ENCODE results near the gene PBOV1. TPM values are rescaled to one million over a fixed set of nuclear protein-coding genes. Genes with fewer than 3 reads are reported as not detected.

The PBOV1 gene
- total RNA-seq: not detected

GRCh38 chr6:138218449-138218848 is at the start of gene PBOV1:
Gene PBOV1 (minus strand): TSS chr6:138218491. CDS start chr6:138218395, 96 bp downstream.
- Histone ChIP-seq H3K4me1 (ENCODE audit: insufficient read depth, low read length) (no peaks in the 10 kb centered on the region), H3K4me3 (ENCODE audit: low read length) (no peak within 1 kb of the TSS), H3K27me3 (ENCODE audit: insufficient read depth, low read length) (no peaks in the 10 kb centered on the region), H3K9me3 (ENCODE audit: low read depth, low read length) (no peaks in the 10 kb centered on the region)

- no peak overlapping the region for H3K4me3 ChIP-seq (ENCODE audit: low read length)
- H3K4me1 ChIP-seq (ENCODE audit: insufficient read depth, low read length): no peaks in the 10 kb centered on the region
- no peaks in the 10 kb centered on the region for H3K27me3 ChIP-seq (ENCODE audit: insufficient read depth, low read length)
- H3K9me3 ChIP-seq (ENCODE audit: low read depth, low read length): no peaks in the 10 kb centered on the region
Observed at GRCh38 chr6:138266095-138266494, 47.8 kb upstream of the PBOV1 start.

- peaks cover 3% of the 10 kb centered on the region for H3K27me3 ChIP-seq (ENCODE audit: insufficient read depth, low read length)
- H3K4me1 ChIP-seq (ENCODE audit: insufficient read depth, low read length): no peaks in the 10 kb centered on the region
- no peaks in the 10 kb centered on the region for H3K9me3 ChIP-seq (ENCODE audit: low read depth, low read length)
- no peak overlapping the region for H3K4me3 ChIP-seq (ENCODE audit: low read length)
Observed at GRCh38 chr6:138264372-138264880, 46.1 kb upstream of the PBOV1 start.

- Histone ChIP-seq H3K4me1 (ENCODE audit: insufficient read depth, low read length) (no peaks in the 10 kb centered on the region), H3K9me3 (ENCODE audit: low read depth, low read length) (no peaks in the 10 kb centered on the region), H3K27me3 (ENCODE audit: insufficient read depth, low read length) (peaks cover 3% of the 10 kb centered on the region), H3K4me3 (ENCODE audit: low read length) (no peak overlapping the region)
Observed at GRCh38 chr6:138263963-138264362, 45.7 kb upstream of the PBOV1 start.

GRCh38 chr6:138261116-138261780 is 43.0 kb upstream of the PBOV1 start:
- no peaks in the 10 kb centered on the region for H3K9me3 ChIP-seq (ENCODE audit: low read depth, low read length)
- H3K4me3 ChIP-seq (ENCODE audit: low read length): no peak overlapping the region
- no peaks in the 10 kb centered on the region for H3K4me1 ChIP-seq (ENCODE audit: insufficient read depth, low read length)
- peaks cover 3% of the 10 kb centered on the region for H3K27me3 ChIP-seq (ENCODE audit: insufficient read depth, low read length)

- Histone ChIP-seq H3K9me3 (ENCODE audit: low read depth, low read length) (no peaks in the 10 kb centered on the region), H3K4me3 (ENCODE audit: low read length) (no peak overlapping the region), H3K4me1 (ENCODE audit: insufficient read depth, low read length) (no peaks in the 10 kb centered on the region), H3K27me3 (ENCODE audit: insufficient read depth, low read length) (peaks cover 3% of the 10 kb centered on the region)
Observed at GRCh38 chr6:138258991-138259390, 40.7 kb upstream of the PBOV1 start.

- Histone ChIP-seq H3K4me3 (ENCODE audit: low read length) (no peak overlapping the region), H3K9me3 (ENCODE audit: low read depth, low read length) (no peaks in the 10 kb centered on the region), H3K27me3 (ENCODE audit: insufficient read depth, low read length) (peaks cover 3% of the 10 kb centered on the region), H3K4me1 (ENCODE audit: insufficient read depth, low read length) (no peaks in the 10 kb centered on the region)
Observed at GRCh38 chr6:138258197-138258596, 39.9 kb upstream of the PBOV1 start.

GRCh38 chr6:138257638-138258040 is 39.3 kb upstream of the PBOV1 start:
- Histone ChIP-seq H3K9me3 (ENCODE audit: low read depth, low read length) (no peaks in the 10 kb centered on the region), H3K4me1 (ENCODE audit: insufficient read depth, low read length) (no peaks in the 10 kb centered on the region), H3K4me3 (ENCODE audit: low read length) (no peak overlapping the region)

GRCh38 chr6:138255443-138255842 is 37.2 kb upstream of the PBOV1 start:
- Histone ChIP-seq H3K9me3 (ENCODE audit: low read depth, low read length) (no peaks in the 10 kb centered on the region), H3K4me1 (ENCODE audit: insufficient read depth, low read length) (no peaks in the 10 kb centered on the region), H3K4me3 (ENCODE audit: low read length) (no peak overlapping the region), H3K27me3 (ENCODE audit: insufficient read depth, low read length) (no peaks in the 10 kb centered on the region)

More at GRCh38 chr6:138257638-138258040, 39.3 kb upstream of the PBOV1 start:
- peaks cover 3% of the 10 kb centered on the region for H3K27me3 ChIP-seq (ENCODE audit: insufficient read depth, low read length)

- H3K4me1 ChIP-seq (ENCODE audit: insufficient read depth, low read length): no peaks in the 10 kb centered on the region
- H3K27me3 ChIP-seq (ENCODE audit: insufficient read depth, low read length): no peaks in the 10 kb centered on the region
Observed at GRCh38 chr6:138253731-138254130, 35.4 kb upstream of the PBOV1 start.

GRCh38 chr6:138250513-138251247 is 32.4 kb upstream of the PBOV1 start:
- H3K27me3 ChIP-seq (ENCODE audit: insufficient read depth, low read length): no peaks in the 10 kb centered on the region
- H3K4me1 ChIP-seq (ENCODE audit: insufficient read depth, low read length): no peaks in the 10 kb centered on the region
- no peaks in the 10 kb centered on the region for H3K9me3 ChIP-seq (ENCODE audit: low read depth, low read length)

More at GRCh38 chr6:138253731-138254130, 35.4 kb upstream of the PBOV1 start:
- no peak overlapping the region for H3K4me3 ChIP-seq (ENCODE audit: low read length)
- no peaks in the 10 kb centered on the region for H3K9me3 ChIP-seq (ENCODE audit: low read depth, low read length)

GRCh38 chr6:138250053-138250452 is 31.8 kb upstream of the PBOV1 start:
- Histone ChIP-seq H3K4me1 (ENCODE audit: insufficient read depth, low read length) (no peaks in the 10 kb centered on the region), H3K9me3 (ENCODE audit: low read depth, low read length) (no peaks in the 10 kb centered on the region), H3K4me3 (ENCODE audit: low read length) (no peak overlapping the region), H3K27me3 (ENCODE audit: insufficient read depth, low read length) (no peaks in the 10 kb centered on the region)

More at GRCh38 chr6:138250513-138251247, 32.4 kb upstream of the PBOV1 start:
- no peak overlapping the region for H3K4me3 ChIP-seq (ENCODE audit: low read length)

GRCh38 chr6:138248878-138249277 is 30.6 kb upstream of the PBOV1 start:
- Histone ChIP-seq H3K27me3 (ENCODE audit: insufficient read depth, low read length) (no peaks in the 10 kb centered on the region), H3K4me1 (ENCODE audit: insufficient read depth, low read length) (no peaks in the 10 kb centered on the region), H3K9me3 (ENCODE audit: low read depth, low read length) (no peaks in the 10 kb centered on the region), H3K4me3 (ENCODE audit: low read length) (no peak overlapping the region)

- no peaks in the 10 kb centered on the region for H3K27me3 ChIP-seq (ENCODE audit: insufficient read depth, low read length)
- no peaks in the 10 kb centered on the region for H3K4me1 ChIP-seq (ENCODE audit: insufficient read depth, low read length)
- H3K4me3 ChIP-seq (ENCODE audit: low read length): no peak overlapping the region
Observed at GRCh38 chr6:138248011-138248410, 29.7 kb upstream of the PBOV1 start.

GRCh38 chr6:138246650-138247440 is 28.6 kb upstream of the PBOV1 start:
- H3K4me3 ChIP-seq (ENCODE audit: low read length): no peak overlapping the region
- peaks cover 2% of the 10 kb centered on the region for H3K27me3 ChIP-seq (ENCODE audit: insufficient read depth, low read length)
- no peaks in the 10 kb centered on the region for H3K4me1 ChIP-seq (ENCODE audit: insufficient read depth, low read length)
- no peaks in the 10 kb centered on the region for H3K9me3 ChIP-seq (ENCODE audit: low read depth, low read length)

More at GRCh38 chr6:138248011-138248410, 29.7 kb upstream of the PBOV1 start:
- H3K9me3 ChIP-seq (ENCODE audit: low read depth, low read length): no peaks in the 10 kb centered on the region

Measured in mononuclear cell (primary cell).